ENCODE measurements around the gene MGMT. TPM values are rescaled to one million over a fixed set of nuclear protein-coding genes. Genes with fewer than 3 reads are reported as not detected.

The MGMT gene
- total and polyA plus RNA-seq, 2 experiments from 2014 or later, result 19.3 to 21.9 TPM

DNA sequence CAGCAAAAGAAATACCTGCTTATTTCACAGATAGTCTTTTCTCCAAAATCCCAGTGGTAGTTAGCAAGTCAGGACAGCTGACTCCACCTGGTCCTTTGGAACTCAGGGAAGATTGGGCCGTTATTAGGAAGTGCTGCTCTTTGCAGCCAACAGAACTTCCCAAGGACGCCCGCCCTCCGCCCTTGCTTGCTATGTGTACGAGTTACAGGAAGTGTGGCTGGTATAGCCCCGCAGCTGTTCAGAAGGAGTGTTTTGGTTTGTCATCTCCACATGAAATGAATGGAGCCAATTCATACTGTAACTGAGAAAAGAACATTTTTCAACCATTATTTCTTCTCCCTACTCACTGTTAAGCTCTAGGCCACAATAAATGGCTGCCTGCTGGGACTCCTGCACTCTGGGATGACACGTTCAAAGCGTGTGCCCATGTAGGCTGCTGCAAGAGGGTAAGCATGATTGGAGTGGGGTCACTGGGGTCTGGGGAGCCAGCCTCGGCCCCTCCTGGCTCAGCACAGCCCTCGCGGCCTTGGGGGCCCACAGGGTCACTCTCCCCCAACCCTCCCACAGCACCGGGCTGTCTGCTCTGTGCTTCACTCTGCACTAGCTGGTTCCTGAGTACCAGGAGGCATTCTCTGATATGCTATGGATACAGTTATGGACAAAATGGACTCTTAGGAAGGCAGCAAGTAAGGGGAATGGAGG lies 253.0 kb downstream of the MGMT start:
- no peak for ATAC-seq
- H3K27me3 ChIP-seq (ENCODE audit: insufficient read depth), result no peaks in the 10 kb centered on the region
- DNase-seq (ENCODE audit: low spot score), result no peak
- H3K79me2 ChIP-seq (replicated peaks; ENCODE audit: insufficient read depth), result no peaks in the 10 kb centered on the region
- H3K27ac Mint-ChIP-seq, result no peak overlapping the region
- no peaks in the 10 kb centered on the region for H3K9me2 ChIP-seq (ENCODE audit: insufficient read depth)
- H3K36me3 Mint-ChIP-seq (ENCODE audit: low read depth), result peaks cover 6% of the 10 kb centered on the region; the same call in 1 of the 3 replicates
- H3K27ac ChIP-seq (ENCODE audit: low read depth), result no peak overlapping the region
- no peak overlapping the region for H3K4me2 ChIP-seq
- no peak overlapping the region for H3K4me3 ChIP-seq
- H3K27me3 Mint-ChIP-seq (ENCODE audit: insufficient read depth, low read depth, poor library complexity), result peaks cover 1% of the 10 kb centered on the region
- no peaks in the 10 kb centered on the region; the same call in 1 of the 2 replicates for H4K20me1 ChIP-seq (replicated peaks; ENCODE audit: insufficient read depth)
- no peak overlapping the region for H2AFZ ChIP-seq
- no peaks in the 10 kb centered on the region for H3F3A ChIP-seq (replicated peaks; ENCODE audit: low read depth)
- peaks cover 6% of the 10 kb centered on the region; the same call in 2 of the 3 replicates for H3K9me3 Mint-ChIP-seq
- H3K4me3 Mint-ChIP-seq, result no peak overlapping the region
- no peaks in the 10 kb centered on the region for H3K36me3 ChIP-seq (ENCODE audit: insufficient read depth)
- TF ChIP-seq CREB1 (CRISPR knock-in tag; IDR thresholded peaks at IDR 0.05; ENCODE audit: low read depth), result no peak
- TF ChIP-seq, protein P1, sequence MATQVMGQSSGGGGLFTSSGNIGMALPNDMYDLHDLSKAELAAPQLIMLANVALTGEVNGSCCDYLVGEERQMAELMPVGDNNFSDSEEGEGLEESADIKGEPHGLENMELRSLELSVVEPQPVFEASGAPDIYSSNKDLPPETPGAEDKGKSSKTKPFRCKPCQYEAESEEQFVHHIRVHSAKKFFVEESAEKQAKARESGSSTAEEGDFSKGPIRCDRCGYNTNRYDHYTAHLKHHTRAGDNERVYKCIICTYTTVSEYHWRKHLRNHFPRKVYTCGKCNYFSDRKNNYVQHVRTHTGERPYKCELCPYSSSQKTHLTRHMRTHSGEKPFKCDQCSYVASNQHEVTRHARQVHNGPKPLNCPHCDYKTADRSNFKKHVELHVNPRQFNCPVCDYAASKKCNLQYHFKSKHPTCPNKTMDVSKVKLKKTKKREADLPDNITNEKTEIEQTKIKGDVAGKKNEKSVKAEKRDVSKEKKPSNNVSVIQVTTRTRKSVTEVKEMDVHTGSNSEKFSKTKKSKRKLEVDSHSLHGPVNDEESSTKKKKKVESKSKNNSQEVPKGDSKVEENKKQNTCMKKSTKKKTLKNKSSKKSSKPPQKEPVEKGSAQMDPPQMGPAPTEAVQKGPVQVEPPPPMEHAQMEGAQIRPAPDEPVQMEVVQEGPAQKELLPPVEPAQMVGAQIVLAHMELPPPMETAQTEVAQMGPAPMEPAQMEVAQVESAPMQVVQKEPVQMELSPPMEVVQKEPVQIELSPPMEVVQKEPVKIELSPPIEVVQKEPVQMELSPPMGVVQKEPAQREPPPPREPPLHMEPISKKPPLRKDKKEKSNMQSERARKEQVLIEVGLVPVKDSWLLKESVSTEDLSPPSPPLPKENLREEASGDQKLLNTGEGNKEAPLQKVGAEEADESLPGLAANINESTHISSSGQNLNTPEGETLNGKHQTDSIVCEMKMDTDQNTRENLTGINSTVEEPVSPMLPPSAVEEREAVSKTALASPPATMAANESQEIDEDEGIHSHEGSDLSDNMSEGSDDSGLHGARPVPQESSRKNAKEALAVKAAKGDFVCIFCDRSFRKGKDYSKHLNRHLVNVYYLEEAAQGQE (IDR thresholded peaks at IDR 0.05; ENCODE audit: unreplicated experiment), result no peak
- no peak for TF ChIP-seq ZNF114 (CRISPR knock-in tag; IDR thresholded peaks at IDR 0.05)
- TF ChIP-seq, protein P2, sequence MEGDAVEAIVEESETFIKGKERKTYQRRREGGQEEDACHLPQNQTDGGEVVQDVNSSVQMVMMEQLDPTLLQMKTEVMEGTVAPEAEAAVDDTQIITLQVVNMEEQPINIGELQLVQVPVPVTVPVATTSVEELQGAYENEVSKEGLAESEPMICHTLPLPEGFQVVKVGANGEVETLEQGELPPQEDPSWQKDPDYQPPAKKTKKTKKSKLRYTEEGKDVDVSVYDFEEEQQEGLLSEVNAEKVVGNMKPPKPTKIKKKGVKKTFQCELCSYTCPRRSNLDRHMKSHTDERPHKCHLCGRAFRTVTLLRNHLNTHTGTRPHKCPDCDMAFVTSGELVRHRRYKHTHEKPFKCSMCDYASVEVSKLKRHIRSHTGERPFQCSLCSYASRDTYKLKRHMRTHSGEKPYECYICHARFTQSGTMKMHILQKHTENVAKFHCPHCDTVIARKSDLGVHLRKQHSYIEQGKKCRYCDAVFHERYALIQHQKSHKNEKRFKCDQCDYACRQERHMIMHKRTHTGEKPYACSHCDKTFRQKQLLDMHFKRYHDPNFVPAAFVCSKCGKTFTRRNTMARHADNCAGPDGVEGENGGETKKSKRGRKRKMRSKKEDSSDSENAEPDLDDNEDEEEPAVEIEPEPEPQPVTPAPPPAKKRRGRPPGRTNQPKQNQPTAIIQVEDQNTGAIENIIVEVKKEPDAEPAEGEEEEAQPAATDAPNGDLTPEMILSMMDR (conservative IDR thresholded peaks at IDR 0.05; ENCODE audit: low read depth in 2 of 2), result no peak
- TF ChIP-seq JUNB (IDR thresholded peaks at IDR 0.05; ENCODE audit: unreplicated experiment), result no peak
- H3K4me1 ChIP-seq (ENCODE audit: insufficient read depth), result no peaks in the 10 kb centered on the region
- H3K4me1 Mint-ChIP-seq, result peaks cover 6% of the 10 kb centered on the region; the same call in 1 of the 3 replicates

DNA sequence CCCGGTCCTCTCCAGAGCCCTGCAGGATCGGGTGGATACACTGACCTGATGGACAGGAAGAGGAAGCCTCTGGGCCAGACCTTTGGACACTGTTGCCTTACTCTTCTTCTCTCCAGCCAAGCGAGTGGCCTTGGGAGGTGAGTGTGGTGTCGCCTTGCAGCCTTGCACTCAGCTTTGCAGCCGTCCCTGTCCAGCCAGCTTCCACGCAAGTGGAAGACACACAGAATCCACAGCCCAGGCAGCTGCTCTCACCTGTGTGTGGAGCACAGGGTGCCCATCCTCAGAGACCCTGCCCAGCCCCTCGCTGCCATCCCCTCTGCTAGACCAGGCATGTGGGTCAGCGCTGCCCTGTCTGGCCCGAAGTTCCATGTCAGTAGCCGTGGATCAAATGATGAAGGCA lies 258.0 kb downstream of the MGMT start:
- no peak overlapping the region for H3K27ac Mint-ChIP-seq
- TF ChIP-seq ZNF331 (CRISPR knock-in tag; IDR thresholded peaks at IDR 0.05; ENCODE audit: low read depth) (no peak), STAT1 (IDR thresholded peaks at IDR 0.05; ENCODE audit: unreplicated experiment) (no peak), ZNF114 (CRISPR knock-in tag; IDR thresholded peaks at IDR 0.05) (no peak), CREB1 (CRISPR knock-in tag; IDR thresholded peaks at IDR 0.05; ENCODE audit: low read depth) (no peak), NANOG (IDR thresholded peaks at IDR 0.05; ENCODE audit: borderline replicate concordance) (no peak), EZH2 (IDR thresholded peaks at IDR 0.05; ENCODE audit: low read depth, unreplicated experiment) (no peak)
- TF ChIP-seq, protein P1 (IDR thresholded peaks at IDR 0.05; ENCODE audit: unreplicated experiment), result no peak
- TF ChIP-seq, protein P2 (conservative IDR thresholded peaks at IDR 0.05; ENCODE audit: low read depth in 2 of 2), result no peak
- TF ChIP-seq, protein P3, sequence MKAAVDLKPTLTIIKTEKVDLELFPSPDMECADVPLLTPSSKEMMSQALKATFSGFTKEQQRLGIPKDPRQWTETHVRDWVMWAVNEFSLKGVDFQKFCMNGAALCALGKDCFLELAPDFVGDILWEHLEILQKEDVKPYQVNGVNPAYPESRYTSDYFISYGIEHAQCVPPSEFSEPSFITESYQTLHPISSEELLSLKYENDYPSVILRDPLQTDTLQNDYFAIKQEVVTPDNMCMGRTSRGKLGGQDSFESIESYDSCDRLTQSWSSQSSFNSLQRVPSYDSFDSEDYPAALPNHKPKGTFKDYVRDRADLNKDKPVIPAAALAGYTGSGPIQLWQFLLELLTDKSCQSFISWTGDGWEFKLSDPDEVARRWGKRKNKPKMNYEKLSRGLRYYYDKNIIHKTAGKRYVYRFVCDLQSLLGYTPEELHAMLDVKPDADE (IDR thresholded peaks at IDR 0.05), result no peak

More for the DNA sequence above, 258.0 kb downstream of the MGMT start:
- no peaks in the 10 kb centered on the region for H3K27me3 ChIP-seq (ENCODE audit: insufficient read depth)
- peaks cover 26% of the 10 kb centered on the region for H3K9me3 Mint-ChIP-seq
- H3K79me2 ChIP-seq (replicated peaks; ENCODE audit: insufficient read depth), result no peaks in the 10 kb centered on the region
- H3K27ac ChIP-seq (ENCODE audit: low read depth), result no peak overlapping the region
- H3K4me3 ChIP-seq, result no peak overlapping the region
- H3K36me3 Mint-ChIP-seq (ENCODE audit: low read depth), result peaks cover 27% of the 10 kb centered on the region; the same call in 2 of the 3 replicates
- H3K9me2 ChIP-seq (ENCODE audit: insufficient read depth), result no peaks in the 10 kb centered on the region
- no peaks in the 10 kb centered on the region for H3K4me1 ChIP-seq (ENCODE audit: insufficient read depth)
- no peaks in the 10 kb centered on the region; the same call in 1 of the 2 replicates for H4K20me1 ChIP-seq (replicated peaks; ENCODE audit: insufficient read depth)
- H2AFZ ChIP-seq, result no peak overlapping the region
- H3K4me1 Mint-ChIP-seq, result no peaks in the 10 kb centered on the region; the same call in 2 of the 3 replicates
- H3K4me3 Mint-ChIP-seq, result no peak overlapping the region
- no peaks in the 10 kb centered on the region for H3F3A ChIP-seq (replicated peaks; ENCODE audit: low read depth)
- no peaks in the 10 kb centered on the region for H3K36me3 ChIP-seq (ENCODE audit: insufficient read depth)
- H3K4me2 ChIP-seq, result no peak overlapping the region
- no peak for ATAC-seq
- no peak for DNase-seq (ENCODE audit: low spot score)
- peaks cover 1% of the 10 kb centered on the region for H3K27me3 Mint-ChIP-seq (ENCODE audit: insufficient read depth, low read depth, poor library complexity)
